H1 (cell line): ENCODE measurements around the gene TRAT1. TPM values are rescaled to one million over a fixed set of nuclear protein-coding genes. Genes with fewer than 3 reads are reported as not detected.

Source experiments
- CTCF ChIA-PET: fragments of 300-600 bp; sonication (Branson Sonifier 250); formaldehyde crosslinking; loops from one replicate; lab custom pipeline; 2021; ENCODE audit not compliant: partially characterized antibody; lab: Charles Lee
- POLR2A ChIA-PET: fragments of 300-600 bp; sonication (Branson Sonifier 250); formaldehyde crosslinking; loops from one replicate; lab custom pipeline; 2021; ENCODE audit warnings: inconsistent platforms; ENCODE audit not compliant: partially characterized antibody; lab: Charles Lee
- DNase-seq, 2 experiments: peaks; one replicate each; pipeline versions ENCODE4 v3.0.0 to v3.0.0-alpha.2; 2010 to 2022; ENCODE audit warnings: low spot score in 2 of 2, low read depth in 1 of 2, mixed read lengths in 1 of 2
- FAIRE-seq: peaks from 2 replicates; lab custom pipeline; 2011; peaks lifted over from hg19 to GRCh38; lab: Jason Lieb, UNC
- H2AFZ ChIP-seq: 2 replicates; pipeline ENCODE4 v1.8.1; 2012; ENCODE audit warnings: low read length, inconsistent platforms
- H2AK5ac ChIP-seq: 2 replicates; pipeline ENCODE4 v1.6.1; 2013; ENCODE audit warnings: low read depth, low read length
- H2BK120ac ChIP-seq: replicated peaks from 2 replicates; pipeline ENCODE3; 2013; ENCODE audit warnings: low read depth, low read length, inconsistent platforms
- H2BK12ac ChIP-seq: 2 replicates; pipeline ENCODE4 v1.6.1; 2013; ENCODE audit warnings: low read depth, low read length
- H2BK15ac ChIP-seq: 2 replicates; pipeline ENCODE4 v1.6.1; 2013; ENCODE audit warnings: low read length
- H2BK20ac ChIP-seq: 2 replicates; pipeline ENCODE4 v1.6.1; 2013; ENCODE audit warnings: low read length
- H2BK5ac ChIP-seq: 2 replicates; pipeline ENCODE4 v1.6.1; 2013; ENCODE audit warnings: low read depth, low read length
- H3K14ac ChIP-seq: 2 replicates; pipeline ENCODE4 v1.6.1; 2013; ENCODE audit warnings: inconsistent platforms; ENCODE audit not compliant: insufficient read length
- H3K18ac ChIP-seq: 2 replicates; pipeline ENCODE4 v1.6.1; 2013; ENCODE audit warnings: low read length; ENCODE audit errors: extremely low read depth
- H3K23ac ChIP-seq: 2 replicates; pipeline ENCODE4 v1.6.1; 2013; ENCODE audit warnings: inconsistent platforms; ENCODE audit not compliant: insufficient read length
- H3K23me2 ChIP-seq: 2 replicates; pipeline ENCODE4 v1.6.1; 2013; ENCODE audit warnings: low read depth, low read length
- H3K27ac ChIP-seq: 2 replicates; pipeline ENCODE4 v1.6.1; 2011; ENCODE audit warnings: low read depth, low read length, inconsistent platforms
- H3K27me3 ChIP-seq, 4 experiments: replicated peaks in 1 of 4; 1 replicate in 1 of 4; 2 replicates in 3 of 4; pipeline versions ENCODE4 v1.6.1 to v1.8.1; 2011 to 2013; ENCODE audit warnings: low read length in 3 of 4, mild to moderate bottlenecking in 3 of 4, inconsistent platforms in 2 of 4, mixed read lengths in 2 of 4, moderate library complexity in 1 of 4; ENCODE audit not compliant: control insufficient read depth in 3 of 4, insufficient read depth in 3 of 4; ENCODE audit errors: extremely low read depth in 1 of 4
- H3K36me3 ChIP-seq, 4 experiments: 2 replicates each; pipeline versions ENCODE4 v1.6.1 to v1.8.1; 2011 to 2013; ENCODE audit warnings: mild to moderate bottlenecking in 4 of 4, low read length in 3 of 4, moderate library complexity in 2 of 4, control low read depth in 1 of 4, inconsistent platforms in 1 of 4; ENCODE audit not compliant: insufficient read depth in 4 of 4, control insufficient read depth in 2 of 4
- H3K4ac ChIP-seq: replicated peaks from 2 replicates; pipeline ENCODE3; 2013; ENCODE audit warnings: low read length, low read depth, mixed read lengths, inconsistent platforms; ENCODE audit not compliant: insufficient read length
- H3K4me1 ChIP-seq, 4 experiments: replicated peaks in 1 of 4; 1 replicate in 1 of 4; 2 replicates in 3 of 4; pipeline versions ENCODE4 v1.6.1 to v1.8.1; 2011 to 2013; ENCODE audit warnings: low read length in 3 of 4, inconsistent platforms in 2 of 4, mixed read lengths in 1 of 4; ENCODE audit not compliant: insufficient read depth in 4 of 4, control insufficient read depth in 3 of 4
- H3K4me2 ChIP-seq, 2 experiments: 2 replicates each; pipeline versions ENCODE4 v1.6.1 to v1.8.1; 2011 to 2013; ENCODE audit warnings: low read depth in 2 of 2, low read length in 2 of 2, control low read depth in 1 of 2, inconsistent platforms in 1 of 2, mild to moderate bottlenecking in 1 of 2; ENCODE audit not compliant: insufficient read depth in 1 of 2
- H3K4me3 ChIP-seq, 4 experiments: fragments of 200-600, 300-600 bp in 1 of 4; sonication (generic), shearing (Covaris generic), sonication (Bioruptor Twin) in 1 of 4; 2 replicates each; pipeline versions ENCODE4 v1.5.1 to v1.8.1; 2011 to 2016; ENCODE audit warnings: low read length in 4 of 4, low read depth in 3 of 4, control low read depth in 2 of 4, inconsistent platforms in 2 of 4, mild to moderate bottlenecking in 2 of 4, mixed read lengths in 1 of 4, moderate library complexity in 1 of 4; ENCODE audit not compliant: insufficient read depth in 2 of 4; ENCODE audit errors: extremely low read depth in 1 of 4
- H3K56ac ChIP-seq: replicated peaks from 2 replicates; pipeline ENCODE3; 2013; ENCODE audit warnings: low read depth, mild to moderate bottlenecking, mixed read lengths, low read length, inconsistent platforms; ENCODE audit not compliant: insufficient read length
- H3K79me1 ChIP-seq: 2 replicates; pipeline ENCODE4 v1.6.1; 2013; ENCODE audit warnings: low read depth, low read length, control low read depth
- H3K79me2 ChIP-seq, 2 experiments: 2 replicates each; pipeline versions ENCODE4 v1.6.1 to v1.8.1; 2012 to 2013; ENCODE audit warnings: low read length in 2 of 2, mild to moderate bottlenecking in 2 of 2, inconsistent platforms in 1 of 2; ENCODE audit not compliant: insufficient read depth in 2 of 2, control insufficient read depth in 1 of 2
- H3K9ac ChIP-seq, 4 experiments: replicated peaks in 1 of 4; 1 replicate in 1 of 4; 2 replicates in 3 of 4; pipeline versions ENCODE4 v1.6.1 to v1.8.1; 2011 to 2013; ENCODE audit warnings: low read depth in 3 of 4, low read length in 3 of 4, control low read depth in 2 of 4, mild to moderate bottlenecking in 2 of 4, moderate library complexity in 2 of 4, inconsistent platforms in 1 of 4; ENCODE audit errors: extremely low read depth in 1 of 4
- H3K9me3 ChIP-seq, 2 experiments: 2 replicates each; pipeline versions ENCODE4 v1.6.1 to v1.8.1; 2012 to 2013; ENCODE audit warnings: mild to moderate bottlenecking in 2 of 2, moderate library complexity in 2 of 2, control low read depth in 1 of 2, inconsistent platforms in 1 of 2, low read depth in 1 of 2, low read length in 1 of 2, mixed read lengths in 1 of 2; ENCODE audit not compliant: insufficient read depth in 2 of 2
- H4K20me1 ChIP-seq, 2 experiments: replicated peaks in 1 of 2; 2 replicates each; pipeline versions ENCODE3 to v1.8.1; 2011 to 2013; ENCODE audit warnings: inconsistent platforms in 2 of 2, low read length in 2 of 2, mild to moderate bottlenecking in 1 of 2; ENCODE audit not compliant: insufficient read depth in 2 of 2, control insufficient read depth in 1 of 2
- H4K5ac ChIP-seq: 2 replicates; pipeline ENCODE4 v1.6.1; 2013; ENCODE audit warnings: low read length, low read depth, mixed read lengths, inconsistent platforms; ENCODE audit not compliant: insufficient read length
- H4K8ac ChIP-seq: 2 replicates; pipeline ENCODE4 v1.8.0; 2013; ENCODE audit warnings: mild to moderate bottlenecking, moderate library complexity, low read length, inconsistent platforms; ENCODE audit not compliant: insufficient read depth; ENCODE audit errors: extremely low read depth
- H4K91ac ChIP-seq: replicated peaks from 2 replicates; pipeline ENCODE3; 2013; ENCODE audit warnings: low read length, mixed read lengths, inconsistent platforms; ENCODE audit not compliant: insufficient read length
- ATF3 ChIP-seq: IDR thresholded peaks from 2 replicates; pipeline ENCODE4 v1.6.1; 2011; ENCODE audit warnings: low read depth, mild to moderate bottlenecking, low read length; ENCODE audit not compliant: insufficient read depth
- CBX5 ChIP-seq: fragments of 300-800, 300-1000 bp; sonication (generic); IDR thresholded peaks from 2 replicates; pipeline ENCODE4 v1.7.1; 2016; ENCODE audit warnings: antibody characterized with exemption, low read length, low read depth
- CTCF ChIP-seq, 3 experiments: IDR thresholded peaks; 1 replicate in 2 of 3; 2 replicates in 1 of 3; pipeline versions ENCODE4 v1.5.1 to v1.6.1; 2011; ENCODE audit warnings: low read length in 3 of 3, mild to moderate bottlenecking in 3 of 3, inconsistent platforms in 2 of 3, low read depth in 1 of 3, moderate library complexity in 1 of 3; ENCODE audit not compliant: insufficient read depth in 1 of 3; ENCODE audit errors: control extremely low read depth in 1 of 3
- HDAC2 ChIP-seq, 2 experiments: fragments of 300-600 bp in 1 of 2; sonication (generic) in 1 of 2; IDR thresholded peaks; 2 replicates each; pipeline ENCODE4 v1.6.1; 2011 to 2012; ENCODE audit warnings: low read depth in 2 of 2, low read length in 2 of 2, mild to moderate bottlenecking in 2 of 2, moderate library complexity in 2 of 2, borderline replicate concordance in 1 of 2, inconsistent platforms in 1 of 2
- JUND ChIP-seq: IDR thresholded peaks from 2 replicates; pipeline ENCODE4 v1.6.1; 2011; ENCODE audit warnings: mild to moderate bottlenecking, improper control_type of control experiment, low read length
- MAX ChIP-seq: IDR thresholded peaks from 2 replicates; pipeline ENCODE4 v1.6.1; 2012; ENCODE audit warnings: inconsistent platforms
- PHF8 ChIP-seq: fragments of 200-600 bp; sonication (generic); conservative IDR thresholded peaks from 2 replicates; pipeline ENCODE4 v1.7.1; 2012; ENCODE audit warnings: low read depth, mild to moderate bottlenecking, inconsistent platforms, low read length, moderate library complexity
- RBBP5 ChIP-seq: IDR thresholded peaks from 2 replicates; pipeline ENCODE4 v1.7.1; 2012; ENCODE audit warnings: low read depth, mild to moderate bottlenecking, inconsistent platforms, low read length, moderate library complexity, borderline replicate concordance
- SIX5 ChIP-seq: IDR thresholded peaks from 2 replicates; pipeline ENCODE4 v1.6.1; 2011; ENCODE audit warnings: mild to moderate bottlenecking, low read depth, low read length
- SUZ12 ChIP-seq: fragments of 200-600 bp; sonication (generic); IDR thresholded peaks from 2 replicates; pipeline ENCODE4 v1.6.1; 2012; ENCODE audit warnings: mild to moderate bottlenecking, inconsistent platforms, low read length, moderate library complexity, mixed read lengths
- WGBS, 2 experiments: shearing (Covaris generic) in 1 of 2; methylation state at CpG; one replicate each; pipeline versions ENCODE4 v1.1.6 to v1.1.7; 2013 to 2015; ENCODE audit warnings: low lambda C conversion rate in 2 of 2, mixed read lengths in 2 of 2, inconsistent platforms in 1 of 2, low coverage in 1 of 2, missing lambda C conversion rate in 1 of 2; ENCODE audit not compliant: insufficient replicate concordance in 2 of 2, insufficient coverage in 1 of 2, insufficient read length in 1 of 2; ENCODE audit errors: extremely low coverage in 1 of 2, missing lambda C conversion rate in 1 of 2; 5-methylcytosine and 5-hydroxymethylcytosine counted together
- polyA plus RNA-seq, 7 experiments: library from polyadenylated mRNA; depleted of rRNA in 3 of 7; stranded (reverse) in 5 of 7; unstranded in 2 of 7; fragments of >200 nt in 5 of 7; fragments of 200-250 nt in 2 of 7; gene quantifications; 1 replicate in 5 of 7; 2 replicates in 1 of 7; 4 replicates in 1 of 7; pipeline versions ENCODE4 v1.2.1 to v1.2.3, GENCODE V29; 2011 to 2013; ENCODE audit warnings: missing spikeins in 2 of 7, mixed read lengths in 2 of 7
- total RNA-seq: library from RNA; stranded (reverse); fragmentation: NEBNext Ultra II Directional; extraction: Animal tissue kit (Norgen Biotek cat#: 25700); gene quantifications from 2 replicates; pipeline ENCODE4 v1.2.1, GENCODE V29; 2021

The TRAT1 gene
- total and polyA plus RNA-seq, 2 of the 8 experiments (the other 6 are each of a cell fraction or from before 2014, with no cell fraction given): not detected

- H2AK5ac ChIP-seq: no peak overlapping the region
- 86% methylated on average over 2 of the region's 2 CpGs; no CpG with 5 or more reads in 1 of the 2 experiments for WGBS, 2 experiments
- TF ChIP-seq RBBP5 (no peak), CTCF (IDR thresholded peaks at IDR 0.05; ENCODE audit: control extremely low read depth in 1 of 3, insufficient read depth in 1 of 3, low read depth in 1 of 3, low read length in 3 of 3) (no peak), CBX5 (no peak), PHF8 (no peak), SIX5 (no peak), MAX (no peak), HDAC2 (IDR thresholded peaks at IDR 0.05; ENCODE audit: borderline replicate concordance in 1 of 2, low read depth in 2 of 2, low read length in 2 of 2) (no peak), ATF3 (no peak), SUZ12 (no peak), JUND (no peak)
Observed at GRCh38 chr3:108847187-108847586, 24.6 kb downstream of the TRAT1 start.

More at GRCh38 chr3:108847187-108847586, 24.6 kb downstream of the TRAT1 start:
- no peak overlapping the region for H3K23ac ChIP-seq
- H2BK5ac ChIP-seq: no peak overlapping the region
- H3K18ac ChIP-seq: no peak overlapping the region
- H4K20me1 ChIP-seq: no peaks in the 10 kb centered on the region
- no peaks in the 10 kb centered on the region for H3K27me3 ChIP-seq
- no peak overlapping the region for H3K56ac ChIP-seq
- no peak for FAIRE-seq
- no peaks in the 10 kb centered on the region for H3K79me2 ChIP-seq
- no peak overlapping the region for H2BK120ac ChIP-seq
- H3K4me1 ChIP-seq: no peaks in the 10 kb centered on the region
- H3K23me2 ChIP-seq: no peaks in the 10 kb centered on the region; the same call in 1 of the 2 replicates
- H3K4me3 ChIP-seq: no peak overlapping the region
- no peak overlapping the region for H2BK20ac ChIP-seq
- H3K4ac ChIP-seq: no peak overlapping the region
- no peak overlapping the region for H4K8ac ChIP-seq
- H3K9me3 ChIP-seq: no peaks in the 10 kb centered on the region
- CTCF ChIA-PET: interaction anchor here (0.9 to 1.3 kb wide), 2 partner anchors 9 to 33 kb away, joined by 3 read pairs; no protein-coding TSS in a partner anchor
- no peak for DNase-seq
- no peak overlapping the region for H3K27ac ChIP-seq
- no peak overlapping the region for H3K9ac ChIP-seq
- no peaks in the 10 kb centered on the region for H3K79me1 ChIP-seq
- H2BK12ac ChIP-seq: no peak overlapping the region
- H4K91ac ChIP-seq: no peak overlapping the region
- H3K4me2 ChIP-seq: no peak overlapping the region
- H4K5ac ChIP-seq: no peak overlapping the region
- no peak overlapping the region for H2AFZ ChIP-seq
- no peak overlapping the region for H3K14ac ChIP-seq
- no peak overlapping the region for H2BK15ac ChIP-seq
- H3K36me3 ChIP-seq: no peaks in the 10 kb centered on the region
- POLR2A ChIA-PET: no interaction called here
